Stimulated activated CD8-positive, alpha-beta memory T cell treated with anti-CD3 and anti-CD28 coated beads, Interleukin-7, amount 100 ng/mL, for 24 hours (primary cell): ENCODE results near the gene RNF181.
"Not testable (repeated sequence)": the region's sequence is repeated elsewhere in the genome, so short reads cannot be mapped to it uniquely, and the experiment has no call there.

Experiments
- DNase-seq: peaks from one replicate; pipeline ENCODE4 v3.0.0-alpha.2; 2020; ENCODE audit warnings: low read depth

The RNF181 gene

GRCh38 chr2:85614757-85615156 is 19.2 kb downstream of the RNF181 start:
- not testable (repeated sequence) for DNase-seq

GRCh38 chr2:85615413-85615728 is 19.8 kb downstream of the RNF181 start:
- no peak for DNase-seq

GRCh38 chr2:85617723-85618122 is 22.2 kb downstream of the RNF181 start:
- not testable (repeated sequence) for DNase-seq

GRCh38 chr2:85619617-85620016 is 24.1 kb downstream of the RNF181 start:
- DNase-seq = no peak

GRCh38 chr2:85621338-85621737 is 25.8 kb downstream of the RNF181 start:
- DNase-seq = no peak

- DNase-seq = no peak
Measured at GRCh38 chr2:85623991-85624390, 28.4 kb downstream of the RNF181 start.

GRCh38 chr2:85628658-85629057 is 33.1 kb downstream of the RNF181 start:
- DNase-seq = no peak

GRCh38 chr2:85631316-85631715 is 35.8 kb downstream of the RNF181 start:
- no peak for DNase-seq

- no peak for DNase-seq
Measured at GRCh38 chr2:85635011-85635410, 39.5 kb downstream of the RNF181 start.

GRCh38 chr2:85635636-85636035 is 40.1 kb downstream of the RNF181 start:
- no peak for DNase-seq

- no peak for DNase-seq
Measured at GRCh38 chr2:85642725-85643124, 47.2 kb downstream of the RNF181 start.

GRCh38 chr2:85644909-85645308 is 49.4 kb downstream of the RNF181 start:
- no peak for DNase-seq

- DNase-seq = no peak
Measured at GRCh38 chr2:85646166-85646565, 50.6 kb downstream of the RNF181 start.
